Measurements from ENCODE around the gene MARCHF10. TPM values are rescaled to one million over a fixed set of nuclear protein-coding genes. Genes with fewer than 3 reads are reported as not detected.

MARCHF10 gene
- total and polyA plus RNA-seq, 2 donors (not counting 3 experiments of a cell fraction or from before 2014, with no cell fraction given): 0.11 TPM; not detected in 1

- Histone ChIP-seq H2AFZ (ENCODE audit: low read depth, low read length) (no peak overlapping the region), H4K20me1 (replicated peaks; ENCODE audit: control insufficient read depth, extremely low read depth, insufficient read depth, low read length) (no peaks in the 10 kb centered on the region), H3K4me3 (replicated peaks in 1 of 3; ENCODE audit: insufficient read depth in 1 of 3, low read depth in 1 of 3, low read length in 3 of 3) (no peak overlapping the region), H3K79me2 (ENCODE audit: control insufficient read depth, insufficient read depth, low read length) (no peaks in the 10 kb centered on the region), H3K27ac (ENCODE audit: insufficient read depth, low read depth, low read length) (no peak overlapping the region), H3K4me2 (ENCODE audit: insufficient read depth, low read length) (no peak overlapping the region), H3K27me3 (ENCODE audit: control insufficient read depth in 2 of 2, insufficient read depth in 2 of 2, low read length in 2 of 2) (no peaks in the 10 kb centered on the region), H3K9me3 (replicated peaks; ENCODE audit: control insufficient read depth, insufficient read depth, low read length) (no peaks in the 10 kb centered on the region), H3K9ac (replicated peaks; ENCODE audit: extremely low read depth, insufficient read depth, low read length) (no peak overlapping the region), H3K4me1 (ENCODE audit: control insufficient read depth, extremely low read depth, insufficient read depth, low read length) (peaks cover 33% of the 10 kb centered on the region), H3K36me3 (ENCODE audit: control insufficient read depth in 2 of 2, extremely low read depth in 1 of 2, insufficient read depth in 2 of 2, low read length in 2 of 2) (no peaks in the 10 kb centered on the region), H3K9me1 (replicated peaks; ENCODE audit: control insufficient read depth, extremely low read depth, insufficient read depth, low read length) (no peaks in the 10 kb centered on the region)
- ChIA-PET CTCF (no interaction called here), POLR2A (no interaction called here)
- BruUV-seq (replicated peaks): no TSS peak
- DNase-seq (ENCODE audit: low read depth, low spot score) (no peak), FAIRE-seq (no peak)
- intact Hi-C loops (cut with micrococcal nuclease): no loop called here
- dilution Hi-C loops (cut with MboI; ENCODE audit: extremely low pct_ligation_motif_present, low sequenced_read_pairs): no loop called here
- no peak for TF ChIP-seq POLR2A (IDR thresholded peaks at IDR 0.05; ENCODE audit: low read depth, low read length)
- no peak for TF ChIP-seq CTCF (IDR thresholded peaks at IDR 0.05; ENCODE audit: extremely low read depth in 1 of 2, insufficient read depth in 1 of 2, low read depth in 1 of 2, low read length in 2 of 2)
- TF ChIP-seq, protein P1, sequence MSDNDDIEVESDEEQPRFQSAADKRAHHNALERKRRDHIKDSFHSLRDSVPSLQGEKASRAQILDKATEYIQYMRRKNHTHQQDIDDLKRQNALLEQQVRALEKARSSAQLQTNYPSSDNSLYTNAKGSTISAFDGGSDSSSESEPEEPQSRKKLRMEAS (IDR thresholded peaks at IDR 0.05; ENCODE audit: insufficient read depth, insufficient read length): no peak
- no peak for TF ChIP-seq MYC (IDR thresholded peaks at IDR 0.05; ENCODE audit: low read depth, low read length)
- TF ChIP-seq JUN (IDR thresholded peaks at IDR 0.05; ENCODE audit: borderline replicate concordance, insufficient read depth, insufficient read length, low read depth): no peak
- TF ChIP-seq EZH2 (IDR thresholded peaks at IDR 0.05; ENCODE audit: borderline replicate concordance, low read depth, low read length, severe bottlenecking): no peak
- no peak for TF ChIP-seq FOS (IDR thresholded peaks at IDR 0.05; ENCODE audit: borderline replicate concordance, insufficient read depth, low read length)
- TF ChIP-seq GATA2 (IDR thresholded peaks at IDR 0.05; ENCODE audit: insufficient read depth, insufficient read length, low read depth, low read length): no peak
- no peak for TF ChIP-seq POLR2AphosphoS5 (IDR thresholded peaks at IDR 0.05; ENCODE audit: insufficient read depth, low read depth, low read length)
Measured at GRCh38 chr17:62818526-62818925, 10.4 kb upstream of the MARCHF10 start.
